GM23248 (cell line): ENCODE measurements around the gene SLC40A1.

ENCODE experiments used
- EZH2 ChIP-seq: fragments of 200-600 bp; sonication (generic); IDR thresholded peaks from 2 replicates; pipeline ENCODE4 v1.6.1; 2018; ENCODE audit warnings: antibody characterized with exemption, mild to moderate bottlenecking; ENCODE audit not compliant: insufficient read depth, poor library complexity, severe bottlenecking
- EZH2phosphoT487 ChIP-seq: fragments of 200-600 bp; sonication (generic); IDR thresholded peaks from 2 replicates; pipeline ENCODE4 v1.6.1; 2018; ENCODE audit warnings: antibody characterized with exemption, moderate library complexity, mild to moderate bottlenecking, low read depth; ENCODE audit not compliant: insufficient read depth

DNA sequence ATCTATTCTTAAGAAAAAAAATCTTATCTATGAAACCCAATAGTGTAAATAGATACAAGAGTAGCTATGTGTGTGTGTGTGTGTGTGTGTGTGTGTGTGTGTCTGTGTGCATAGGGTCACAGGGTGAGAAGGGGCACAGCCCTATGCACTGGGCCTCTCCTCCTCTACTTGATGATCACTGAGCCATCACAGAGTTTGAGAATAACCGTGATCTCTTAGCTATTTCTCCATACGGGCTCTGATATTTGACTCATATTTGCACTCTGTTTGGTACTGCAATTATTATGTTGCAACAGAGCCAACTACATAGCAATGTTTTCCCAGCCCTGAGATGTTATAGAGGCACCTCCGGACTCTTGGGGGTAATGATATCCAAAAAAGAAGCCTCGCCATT lies 28.8 kb upstream of the SLC40A1 start:
- no peak for TF ChIP-seq EZH2
- TF ChIP-seq EZH2phosphoT487 = no peak
